ENCODE measurements around the gene CGB1.
"Not testable (repeated sequence)": the region's sequence is repeated elsewhere in the genome, so short reads cannot be mapped to it uniquely, and the experiment has no call there.

Gene CGB1

GRCh38 chr19:49061445-49061844, 24.8 kb upstream of the CGB1 start:
- no peak overlapping the region for H3K4me3 ChIP-seq (ENCODE audit: low read length)
- DNase-seq (ENCODE audit: low read depth, low spot score), result no peak

DNA sequence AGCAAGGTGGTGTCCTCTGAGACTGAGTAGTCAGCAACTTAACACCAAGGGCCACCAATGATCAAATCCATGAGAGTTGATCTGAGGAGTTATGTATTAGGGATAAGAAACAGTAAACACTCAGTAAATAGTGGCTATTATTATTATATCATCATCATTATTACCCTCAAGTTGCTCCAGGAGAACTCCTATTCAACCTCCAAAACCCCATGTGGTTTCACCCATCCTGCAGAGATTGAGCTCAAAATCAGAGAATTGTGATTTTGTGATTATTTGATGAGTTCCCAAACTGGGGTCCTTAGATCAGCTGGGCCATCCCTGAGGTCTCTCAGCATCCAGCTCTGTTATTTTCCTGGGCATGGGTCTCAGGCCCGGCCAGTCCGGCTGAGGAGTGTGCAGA, 24.3 kb upstream of the CGB1 start:
- no peak for DNase-seq (ENCODE audit: low read depth, low spot score)

GRCh38 chr19:49059053-49059452, 22.4 kb upstream of the CGB1 start:
- no peak for DNase-seq (ENCODE audit: low read depth, low spot score)
- H3K4me3 ChIP-seq (ENCODE audit: low read length), result no peak overlapping the region

More for the DNA sequence above, 24.3 kb upstream of the CGB1 start:
- H3K4me3 ChIP-seq (ENCODE audit: low read length), result no peak overlapping the region

- H3K4me3 ChIP-seq (ENCODE audit: low read length), result no peak overlapping the region
- peak; percentile 20 for DNase-seq (ENCODE audit: low read depth, low spot score)
These were observed 21.9 kb upstream of the CGB1 start for GRCh38 chr19:49058562-49058961.

- DNase-seq (ENCODE audit: low read depth, low spot score), result no peak
- peak within 1 kb of the TSS; percentile 45 for H3K4me3 ChIP-seq (ENCODE audit: low read length)
These were observed 21.0 kb upstream of the CGB1 start, which contains the start of gene CGB7 for GRCh38 chr19:49057636-49058234. Gene CGB7, minus strand, starts transcription at chr19:49057749. Its CDS starts 2,374 bp downstream, at chr19:49055375.

DNA sequence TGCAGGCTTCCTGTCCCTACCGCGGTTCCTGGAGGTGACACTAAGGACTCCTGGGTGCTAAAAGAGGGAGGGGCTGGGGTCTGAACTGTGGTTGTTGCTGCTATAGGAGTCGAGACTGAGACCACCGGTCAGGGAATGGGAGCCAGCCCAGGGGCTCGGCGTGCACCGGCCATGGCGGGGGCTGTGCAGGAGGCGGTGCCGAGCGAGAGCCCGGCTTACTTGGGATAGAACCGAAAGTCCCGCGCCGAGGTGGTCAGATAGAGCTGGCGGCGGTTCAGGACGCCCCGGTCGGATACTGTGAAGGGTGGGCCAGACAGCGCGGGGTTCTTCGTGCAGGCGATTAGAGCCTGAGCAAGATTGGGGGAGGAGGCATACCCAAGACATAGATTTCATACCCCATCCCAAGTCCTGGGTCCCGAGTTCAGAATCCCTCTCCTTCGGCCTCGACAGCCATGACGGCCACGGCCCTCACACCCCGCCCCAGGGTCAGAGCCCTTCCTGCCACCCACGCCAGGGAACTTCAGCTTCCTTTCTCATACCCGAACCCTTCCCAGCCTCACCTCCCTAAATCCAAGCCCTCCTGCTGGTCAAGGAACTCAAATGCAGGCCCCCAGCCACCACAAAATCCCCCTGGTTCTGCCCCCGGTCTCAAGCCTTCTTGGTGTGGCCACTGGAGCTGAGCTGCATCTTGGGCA, 20.4 kb upstream of the CGB1 start:
- not testable (repeated sequence) for H3K4me3 ChIP-seq (ENCODE audit: low read length); DNase-seq (ENCODE audit: low read depth, low spot score)

DNA sequence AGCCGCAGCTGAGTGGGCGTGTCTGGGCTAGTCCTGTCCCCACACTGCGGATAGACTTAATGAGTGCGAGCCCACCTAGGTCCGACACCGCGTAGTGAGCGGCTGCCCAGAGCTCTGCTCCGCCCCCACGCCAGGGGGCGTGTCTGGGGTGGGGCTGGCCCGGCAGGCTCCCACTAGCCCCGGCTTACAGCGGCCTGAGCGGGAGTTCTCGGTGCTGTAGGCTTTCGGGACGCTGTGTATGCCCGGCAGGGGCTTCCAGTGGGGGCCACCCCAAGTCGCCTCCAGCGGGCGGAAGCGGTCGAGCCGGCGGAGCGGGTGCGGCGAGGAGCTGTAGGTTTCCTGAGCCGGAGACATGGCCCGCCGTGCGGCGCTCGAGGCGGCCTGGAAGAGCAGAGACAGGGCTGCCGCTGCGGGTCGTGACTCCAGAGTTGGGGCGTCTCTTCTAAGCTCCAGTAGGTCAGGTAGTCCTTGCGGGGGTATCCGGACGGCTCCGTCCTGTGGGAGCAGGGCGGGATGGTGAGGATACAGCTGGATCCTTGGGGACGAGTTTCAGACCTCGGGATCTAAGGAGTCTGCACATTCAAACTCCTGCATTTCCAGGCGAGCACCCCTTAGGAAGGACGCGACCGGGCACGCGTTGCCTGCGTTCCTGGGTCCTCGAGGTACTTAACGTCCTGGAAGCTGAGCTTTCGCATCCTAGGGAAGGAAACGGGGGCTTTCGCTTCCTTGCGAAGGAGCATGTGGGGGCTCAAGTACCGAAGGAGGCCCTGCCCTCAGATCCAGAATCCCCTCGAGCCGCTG, 19.6 kb upstream of the CGB1 start:
- no peak for DNase-seq (ENCODE audit: low read depth, low spot score)
- peak overlapping the region; percentile 45 for H3K4me3 ChIP-seq (ENCODE audit: low read length)

- not testable (repeated sequence) for H3K4me3 ChIP-seq (ENCODE audit: low read length); DNase-seq (ENCODE audit: low read depth, low spot score)
These were observed 13.8 kb upstream of the CGB1 start for GRCh38 chr19:49050376-49051033.

DNA sequence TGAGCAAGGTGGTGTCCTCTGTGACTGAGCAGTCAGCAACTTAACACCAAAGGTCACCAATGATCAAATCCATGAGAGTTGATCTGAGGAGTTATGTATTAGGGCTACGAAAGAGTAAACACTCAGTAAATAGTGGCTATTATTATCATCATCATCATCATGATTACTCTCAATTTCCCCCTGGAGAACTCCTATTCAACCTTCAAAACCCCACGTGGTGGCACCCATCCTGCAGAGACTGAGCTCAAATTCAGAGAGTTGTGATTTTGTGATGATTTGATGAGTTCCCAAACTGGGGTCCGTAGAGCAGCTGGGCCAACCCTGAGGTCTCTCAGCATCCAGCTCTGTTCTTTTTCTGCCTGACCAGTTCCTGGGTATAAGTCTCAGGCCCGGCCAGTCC, 13.1 kb upstream of the CGB1 start:
- not testable (repeated sequence) for DNase-seq (ENCODE audit: low read depth, low spot score); H3K4me3 ChIP-seq (ENCODE audit: low read length)

DNA sequence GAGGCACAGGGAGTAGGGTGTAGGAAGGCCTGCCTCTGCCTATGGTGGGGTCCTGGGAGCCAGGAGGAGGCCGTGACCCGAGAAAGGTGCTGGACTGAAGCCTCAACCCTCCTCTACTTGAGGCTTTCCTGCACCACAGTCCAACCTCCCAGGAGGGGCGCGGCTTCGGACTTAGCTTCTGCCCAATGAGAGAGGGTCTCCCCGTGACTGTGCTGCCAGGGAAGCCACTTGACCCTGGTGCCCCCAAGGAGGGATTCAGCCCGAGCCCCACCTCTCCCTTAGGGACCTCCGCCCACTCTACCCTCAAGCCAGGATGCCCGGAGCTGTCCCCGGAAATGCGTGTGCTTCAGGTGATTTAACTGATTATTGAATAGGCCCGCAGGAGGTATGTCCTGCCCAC, 12.3 kb upstream of the CGB1 start, which contains the start of gene CGB8:
Gene CGB8, minus strand, starts transcription at position 101 of the 400 bp plus-strand sequence. CDS start 372 bp downstream, outside the sequence.
- not testable (repeated sequence) for H3K4me3 ChIP-seq (ENCODE audit: low read length); DNase-seq (ENCODE audit: low read depth, low spot score)

GRCh38 chr19:49043548-49043947, 6.9 kb upstream of the CGB1 start, which contains the start of gene CGB5:
Gene CGB5, plus strand, starts transcription at chr19:49043848. Its CDS starts 362 bp downstream, at chr19:49044210.
- H3K4me3 ChIP-seq (ENCODE audit: low read length), result not testable (repeated sequence)

DNA sequence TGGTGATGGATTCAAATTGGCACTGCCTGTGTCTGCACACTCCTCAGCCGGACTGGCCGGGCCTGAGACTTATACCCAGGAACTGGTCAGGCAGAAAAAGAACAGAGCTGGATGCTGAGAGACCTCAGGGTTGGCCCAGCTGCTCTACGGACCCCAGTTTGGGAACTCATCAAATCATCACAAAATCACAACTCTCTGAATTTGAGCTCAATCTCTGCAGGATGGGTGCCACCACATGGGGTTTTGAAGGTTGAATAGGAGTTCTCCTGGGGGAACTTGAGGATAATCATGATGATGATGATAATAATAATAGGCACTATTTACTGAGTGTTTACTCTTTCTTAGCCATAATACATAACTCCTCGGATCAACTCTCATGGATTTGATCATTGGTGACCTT, 6.0 kb upstream of the CGB1 start:
- not testable (repeated sequence) for DNase-seq (ENCODE audit: low read depth, low spot score)

More at GRCh38 chr19:49043548-49043947, 6.9 kb upstream of the CGB1 start, which contains the start of gene CGB5:
- DNase-seq (ENCODE audit: low read depth, low spot score), result not testable (repeated sequence)

DNA sequence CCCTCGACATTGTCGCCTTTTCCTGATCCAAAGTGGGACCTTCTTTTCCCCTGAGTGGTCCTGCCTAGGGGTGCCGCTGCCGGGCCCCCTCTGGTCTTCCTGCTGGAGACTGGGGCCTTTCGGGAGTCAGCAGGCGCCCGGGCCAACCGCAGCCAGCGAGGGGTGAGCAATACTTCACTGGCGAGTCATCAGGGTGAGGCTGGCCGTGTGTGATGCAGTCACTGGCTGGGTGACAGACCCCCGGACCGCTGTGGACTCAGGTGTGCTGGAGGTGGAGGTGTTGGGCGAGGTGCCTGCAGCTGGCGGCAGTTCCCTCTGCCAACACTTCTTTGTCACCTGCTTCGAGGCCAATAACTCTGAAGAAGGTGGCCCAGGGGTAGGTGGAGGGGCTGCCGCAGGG, 5.5 kb upstream of the CGB1 start:
- H3K4me3 ChIP-seq (ENCODE audit: low read length), result no peak overlapping the region
- DNase-seq (ENCODE audit: low read depth, low spot score), result no peak

More for the DNA sequence above, 6.0 kb upstream of the CGB1 start:
- H3K4me3 ChIP-seq (ENCODE audit: low read length), result not testable (repeated sequence)

GRCh38 chr19:49039736-49040135, 3.0 kb upstream of the CGB1 start:
- DNase-seq (ENCODE audit: low read depth, low spot score); H3K4me3 ChIP-seq (ENCODE audit: low read length): not testable (repeated sequence)

DNA sequence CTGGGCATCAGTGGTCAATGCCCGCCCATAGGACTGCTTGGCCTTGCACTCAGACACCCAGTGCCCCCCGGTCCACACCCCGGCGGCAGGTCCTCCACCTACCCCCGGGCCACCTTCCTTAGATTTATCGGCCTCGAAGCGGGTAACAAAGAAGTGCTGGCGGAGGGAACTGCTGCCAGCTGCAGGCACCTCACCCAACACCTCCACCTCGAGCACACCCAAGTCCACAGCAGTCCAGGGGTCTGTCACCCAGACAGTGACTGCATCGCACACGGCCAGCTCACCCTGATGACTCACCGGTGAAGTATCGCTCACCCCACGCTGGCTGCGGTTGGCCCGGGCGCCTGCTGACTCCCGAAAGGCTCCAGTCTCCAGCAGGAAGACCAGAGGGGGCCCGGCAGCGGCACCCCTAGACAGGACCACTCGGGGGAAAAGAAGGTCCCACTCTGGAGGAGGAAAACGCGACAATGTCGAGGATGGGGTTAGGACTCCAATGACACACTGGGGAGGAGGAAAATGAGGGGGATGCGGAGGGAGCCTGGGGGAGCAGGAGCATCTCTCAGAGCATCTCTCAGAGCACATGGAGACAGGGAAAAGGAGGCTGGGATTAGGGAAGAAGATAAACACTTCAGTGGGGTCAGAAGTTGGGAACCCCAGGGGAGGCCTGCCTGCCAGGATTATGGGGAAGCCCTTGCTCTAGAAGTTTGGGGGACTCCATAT, 2.0 kb upstream of the CGB1 start:
- DNase-seq (ENCODE audit: low read depth, low spot score); H3K4me3 ChIP-seq (ENCODE audit: low read length): not testable (repeated sequence)

GRCh38 chr19:49038111-49038510, 1.4 kb upstream of the CGB1 start:
- DNase-seq (ENCODE audit: low read depth, low spot score); H3K4me3 ChIP-seq (ENCODE audit: low read length): not testable (repeated sequence)

- H3K4me3 ChIP-seq (ENCODE audit: low read length); DNase-seq (ENCODE audit: low read depth, low spot score): not testable (repeated sequence)
These were observed 4.9 kb downstream of the CGB1 start, which contains the start of gene CGB2 for GRCh38 chr19:49031642-49032301. Gene CGB2, plus strand, starts transcription at chr19:49031890. Its CDS starts 206 bp downstream, at chr19:49032096.

DNA sequence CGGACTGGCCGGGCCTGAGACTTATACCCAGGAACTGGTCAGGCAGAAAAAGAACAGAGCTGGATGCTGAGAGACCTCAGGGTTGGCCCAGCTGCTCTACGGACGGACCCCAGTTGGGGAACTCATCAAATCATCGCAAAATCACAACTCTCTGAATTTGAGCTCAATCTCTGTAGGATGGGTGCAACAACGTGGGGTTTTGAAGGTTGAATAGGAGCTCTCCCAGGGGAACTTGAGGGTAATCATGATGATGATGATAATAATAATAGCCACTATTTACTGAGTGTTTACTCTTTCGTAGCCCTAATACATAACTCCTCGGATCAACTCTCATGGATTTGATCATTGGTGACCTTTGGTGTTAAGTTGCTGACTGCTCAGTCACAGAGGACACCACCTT, 6.4 kb downstream of the CGB1 start:
- H3K4me3 ChIP-seq (ENCODE audit: low read length); DNase-seq (ENCODE audit: low read depth, low spot score): not testable (repeated sequence)
